GM19397 (cell line): ENCODE data around the gene CTNND1.

Experiments used
- ATAC-seq: cut with Tn5 transposase; IDR thresholded peaks from one replicate; pipeline ENCODE4 v1.9.1; 2021; ENCODE audit warnings: mild to moderate bottlenecking, moderate library complexity; ENCODE audit not compliant: unreplicated experiment

CTNND1 gene

DNA sequence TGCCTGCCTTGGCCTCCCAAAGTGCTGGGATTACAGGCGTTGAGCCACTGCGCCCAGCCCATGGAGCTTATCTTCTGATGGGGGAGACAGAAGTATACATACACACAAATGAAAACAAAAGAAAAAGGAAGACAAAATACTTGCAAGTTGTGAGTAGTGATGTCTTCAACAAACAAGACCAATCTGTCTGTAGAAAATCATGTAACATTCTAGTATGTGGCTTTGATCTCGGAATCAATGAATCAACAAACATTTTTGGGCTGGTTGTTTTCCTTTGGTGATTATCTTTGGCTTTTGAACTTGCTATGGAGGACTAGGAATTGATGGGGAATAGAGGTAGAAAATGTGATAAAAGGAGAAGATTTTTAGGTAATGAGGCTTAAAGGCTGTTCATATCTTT, 3.4 kb upstream of the CTNND1 start:
- ATAC-seq = no peak

GRCh38 chr11:57762235-57762861, 746 bp downstream of the CTNND1 start:
- no peak for ATAC-seq

- ATAC-seq = no peak
These were observed 2.0 kb downstream of the CTNND1 start for GRCh38 chr11:57763568-57763967.

DNA sequence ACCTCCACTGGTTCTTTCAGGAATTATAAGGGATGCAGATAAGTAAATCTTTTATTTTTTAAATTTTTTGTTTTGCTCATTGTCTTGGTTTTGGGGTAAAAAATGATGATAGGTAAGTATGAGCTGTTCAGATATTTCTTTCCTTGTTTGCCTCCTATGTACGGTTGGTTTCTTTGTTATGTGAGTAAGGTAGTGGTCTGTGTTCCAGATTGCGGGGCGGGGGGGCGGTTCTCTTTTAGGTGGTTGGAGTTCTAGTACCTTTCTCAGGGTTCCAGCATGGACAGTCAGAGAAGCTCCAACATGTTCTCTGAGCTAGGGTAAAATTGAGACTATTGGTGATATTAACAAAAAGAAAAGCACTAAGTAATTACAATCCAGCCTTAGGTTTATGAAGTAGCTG, 2.4 kb downstream of the CTNND1 start:
- ATAC-seq = no peak

DNA sequence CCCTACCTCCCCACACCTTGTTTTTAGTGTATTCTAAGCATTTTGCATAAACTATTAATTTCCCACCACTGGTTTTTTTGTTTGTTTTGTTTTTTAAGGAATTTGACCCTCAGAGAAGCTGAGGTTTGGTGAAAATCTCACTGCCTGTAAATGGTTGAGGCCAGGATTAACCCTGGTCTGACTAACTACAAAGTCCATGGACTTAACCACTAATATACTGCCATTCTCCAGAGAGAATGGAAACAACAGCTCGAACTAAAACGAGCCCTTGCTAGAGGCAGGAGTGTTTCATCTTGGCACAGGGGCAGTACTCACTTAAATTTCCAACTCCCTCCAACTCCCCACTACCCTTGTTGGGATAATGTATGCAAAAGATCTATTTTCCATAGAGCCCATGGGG, 3.0 kb downstream of the CTNND1 start:
- no peak for ATAC-seq

DNA sequence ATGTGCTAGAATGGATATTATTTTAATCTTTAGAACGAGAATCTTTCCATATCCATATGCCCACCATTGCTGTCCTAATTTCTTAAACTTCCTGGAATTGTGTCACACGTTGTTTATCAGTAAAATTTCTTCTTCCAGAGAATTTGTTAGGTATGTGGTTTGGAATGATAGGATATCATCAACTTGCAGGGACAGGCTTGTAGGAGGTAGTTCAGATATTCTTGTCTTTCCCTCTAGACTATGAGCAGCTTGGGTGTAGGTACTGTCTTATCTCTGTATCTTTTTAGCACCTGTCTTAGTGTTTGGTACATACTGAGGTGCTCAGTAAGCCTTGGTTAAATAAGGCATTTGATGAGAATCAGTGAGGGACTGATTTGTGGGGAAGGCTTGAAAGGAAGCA, 3.4 kb downstream of the CTNND1 start:
- no peak for ATAC-seq

GRCh38 chr11:57770793-57771192, 9.2 kb downstream of the CTNND1 start:
- no peak for ATAC-seq

DNA sequence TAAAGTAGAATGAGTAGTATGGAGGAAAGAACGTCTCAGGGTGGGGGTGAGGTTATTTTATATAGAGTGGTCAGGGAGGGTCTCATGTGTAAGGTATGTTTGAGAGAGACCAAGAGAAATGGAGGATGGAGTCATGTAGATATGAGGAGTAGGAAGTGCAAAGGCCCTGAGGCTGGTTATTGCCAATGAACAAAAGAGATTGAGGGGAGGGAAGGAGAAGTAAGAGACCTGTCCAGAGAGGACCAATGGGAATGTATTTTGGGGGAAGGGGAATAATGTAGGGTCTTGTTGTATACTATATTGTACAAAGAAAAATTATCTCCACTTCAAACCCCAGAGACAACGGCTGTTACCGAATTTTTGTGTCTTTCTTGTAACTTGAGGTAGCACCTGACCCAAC, 9.8 kb downstream of the CTNND1 start:
- ATAC-seq = no peak

DNA sequence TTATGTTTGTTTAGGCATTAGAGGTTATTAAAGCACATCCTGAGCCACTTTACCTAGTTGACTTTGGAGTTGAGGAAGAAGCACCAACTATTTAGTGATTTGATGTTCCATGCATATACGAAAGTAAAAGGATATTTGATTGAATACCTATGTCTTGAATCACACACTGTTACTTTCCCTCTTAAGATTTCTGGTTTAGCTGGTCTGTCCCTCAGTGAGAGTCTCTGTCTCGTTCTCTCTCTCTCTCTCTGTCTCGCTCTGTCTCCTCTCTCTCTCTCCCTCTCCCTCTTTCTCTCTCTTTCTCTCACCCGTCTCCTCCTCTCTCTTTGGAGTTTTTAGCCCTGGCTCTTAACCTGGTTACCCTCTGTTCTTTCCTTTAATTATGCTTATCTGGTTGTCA, 11.0 kb downstream of the CTNND1 start:
- ATAC-seq = no peak

- ATAC-seq = no peak
These were observed 11.5 kb downstream of the CTNND1 start for GRCh38 chr11:57773026-57773598.

- ATAC-seq = no peak
These were observed 13.9 kb downstream of the CTNND1 start for GRCh38 chr11:57775491-57775890.

DNA sequence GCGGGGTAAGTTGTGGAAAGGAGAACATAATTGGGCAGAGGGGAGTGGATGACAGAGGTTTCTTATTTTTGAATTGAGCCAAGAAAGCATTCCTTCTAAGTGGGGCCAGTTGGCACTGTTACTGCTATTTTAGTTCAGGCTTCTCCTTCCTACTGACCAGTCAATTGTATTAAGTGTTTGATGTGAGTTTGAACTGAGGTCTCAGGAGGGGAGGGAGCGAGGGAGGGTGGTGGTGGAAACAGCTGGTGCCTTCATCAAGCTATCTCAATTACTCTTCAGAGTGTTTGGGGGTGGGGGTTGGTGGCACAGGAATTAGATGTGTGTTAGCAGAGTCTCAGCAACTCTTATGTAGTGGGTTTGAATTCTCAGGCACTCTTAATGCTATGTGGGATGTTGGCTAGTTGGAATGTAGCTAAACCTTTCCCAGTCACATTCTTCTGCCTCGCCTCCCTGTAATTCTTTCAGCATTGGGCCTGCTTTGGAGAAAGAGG, 14.5 kb downstream of the CTNND1 start:
- no peak for ATAC-seq

DNA sequence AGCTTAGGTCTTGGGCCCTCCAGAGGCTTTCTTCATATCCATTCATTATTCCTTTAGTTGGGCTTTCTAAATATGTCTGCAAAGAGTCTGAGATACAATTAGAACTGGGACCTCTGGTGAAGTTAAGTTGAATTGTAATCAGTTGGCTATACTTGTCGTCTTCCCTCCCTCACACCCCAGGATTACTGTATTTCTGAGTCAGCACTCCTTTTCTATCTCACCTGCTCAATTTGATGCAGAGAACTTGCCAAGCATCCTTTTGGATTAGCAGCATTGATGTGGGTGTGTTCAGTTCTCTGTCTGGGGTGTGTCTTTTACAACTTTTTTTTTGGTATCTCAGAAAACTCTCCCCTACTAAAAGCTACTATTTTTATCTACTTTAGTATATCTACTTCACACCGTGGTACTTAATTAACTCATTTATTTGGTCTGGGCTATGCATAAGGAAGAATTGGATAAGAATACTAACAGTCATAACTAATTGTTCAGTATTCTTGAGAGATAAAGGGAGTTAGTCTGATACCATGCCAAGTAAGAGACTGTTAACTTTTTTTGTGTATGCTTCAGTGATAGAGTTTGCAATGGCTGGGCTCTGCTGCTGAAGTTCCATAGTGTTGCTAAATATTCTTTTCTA, 15.1 kb downstream of the CTNND1 start:
- no peak for ATAC-seq

- ATAC-seq = no peak
These were observed 16.3 kb downstream of the CTNND1 start for GRCh38 chr11:57777969-57778317.

DNA sequence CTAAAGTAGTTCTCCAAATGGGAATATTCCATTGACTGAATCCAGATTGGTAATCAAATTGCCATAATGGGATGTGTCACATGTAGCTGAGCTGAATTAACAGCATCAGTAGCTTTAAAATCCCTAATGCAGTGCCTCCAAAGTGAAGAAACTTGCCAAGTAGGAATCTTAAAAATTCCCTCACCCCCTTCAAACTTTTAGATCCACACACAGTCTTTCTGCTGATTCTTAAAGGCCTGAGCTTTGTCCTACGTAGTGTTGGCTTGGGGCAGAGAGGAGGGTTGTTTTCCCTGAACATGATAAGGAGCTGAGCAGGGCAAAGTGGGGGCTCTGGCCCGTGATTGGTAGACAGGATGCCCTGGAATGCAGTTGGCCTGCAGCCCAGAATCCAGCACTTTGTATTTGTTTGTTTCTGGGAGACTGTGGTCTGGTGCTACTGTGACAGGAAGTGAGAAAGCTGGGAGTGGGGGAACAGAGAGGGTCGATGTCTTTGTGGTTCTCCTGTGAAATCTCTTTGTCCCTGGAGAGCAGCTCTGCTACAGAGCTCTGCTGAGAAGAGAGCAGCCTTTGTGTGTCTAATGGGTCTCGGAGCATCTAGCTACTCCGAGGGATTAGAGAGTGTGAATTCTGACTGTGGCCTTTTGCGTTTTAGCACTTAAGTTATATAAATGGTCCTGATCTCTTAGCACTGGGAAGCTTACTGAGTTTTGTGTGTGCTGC, 16.9 kb downstream of the CTNND1 start:
- no peak for ATAC-seq

DNA sequence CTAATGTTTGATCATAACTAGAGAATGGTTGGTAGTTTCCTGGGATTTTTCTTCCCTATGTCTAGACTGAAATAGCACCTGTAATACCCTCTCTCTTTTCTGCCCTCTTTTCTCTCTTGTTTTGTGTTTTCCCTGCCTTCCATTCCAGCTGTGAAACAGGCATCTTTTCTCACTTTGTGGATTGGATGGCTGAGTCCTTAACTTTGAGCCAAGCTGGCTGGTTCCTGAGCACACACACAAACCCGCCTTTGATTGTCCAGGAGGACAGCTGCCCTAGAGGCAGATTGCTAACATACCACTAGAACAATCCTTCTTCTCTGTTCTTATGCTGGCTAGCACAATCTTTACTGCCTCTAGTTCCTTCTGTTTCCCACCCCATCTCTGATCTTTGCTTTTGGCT, 17.7 kb downstream of the CTNND1 start:
- no peak for ATAC-seq

GRCh38 chr11:57781529-57781943, 19.9 kb downstream of the CTNND1 start:
- ATAC-seq = no peak

DNA sequence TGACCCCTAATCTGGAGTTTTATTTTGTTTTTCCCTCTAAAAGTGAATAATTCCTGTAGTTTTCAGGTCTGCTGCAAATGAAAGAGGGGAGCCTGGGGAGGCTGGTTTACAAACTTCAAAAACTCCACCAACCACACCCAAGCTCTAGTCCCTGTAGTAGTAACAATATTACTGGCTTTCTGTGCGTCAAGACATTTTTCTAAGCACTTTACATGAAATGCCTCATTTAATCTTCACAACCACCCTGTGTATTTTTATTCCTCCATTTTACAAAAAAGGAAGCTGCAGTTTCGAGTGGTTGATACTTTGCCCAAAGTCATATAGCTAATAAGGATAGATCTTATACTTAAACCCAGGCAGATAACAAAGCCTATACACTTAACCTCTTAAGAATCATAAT, 23.5 kb downstream of the CTNND1 start:
- ATAC-seq = no peak

DNA sequence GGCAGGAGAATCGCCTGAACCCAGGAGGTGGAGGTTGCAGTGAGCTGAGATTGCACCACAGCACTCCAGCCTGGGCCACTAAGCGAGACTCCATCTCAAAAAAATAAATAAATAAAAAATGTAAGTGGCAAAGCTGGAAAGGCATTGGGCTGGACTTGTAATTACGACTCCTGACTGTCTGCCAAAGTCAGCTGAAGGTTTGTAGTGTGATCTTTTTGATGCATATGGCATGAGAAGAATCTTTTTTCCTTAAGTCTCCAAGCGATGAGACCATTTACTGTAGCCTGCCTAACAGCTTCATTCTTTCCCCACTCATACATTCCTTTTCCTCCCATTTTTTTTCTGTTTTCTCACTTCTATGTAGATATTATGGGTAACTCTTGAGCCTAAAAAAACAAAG, 24.8 kb downstream of the CTNND1 start:
- no peak for ATAC-seq

DNA sequence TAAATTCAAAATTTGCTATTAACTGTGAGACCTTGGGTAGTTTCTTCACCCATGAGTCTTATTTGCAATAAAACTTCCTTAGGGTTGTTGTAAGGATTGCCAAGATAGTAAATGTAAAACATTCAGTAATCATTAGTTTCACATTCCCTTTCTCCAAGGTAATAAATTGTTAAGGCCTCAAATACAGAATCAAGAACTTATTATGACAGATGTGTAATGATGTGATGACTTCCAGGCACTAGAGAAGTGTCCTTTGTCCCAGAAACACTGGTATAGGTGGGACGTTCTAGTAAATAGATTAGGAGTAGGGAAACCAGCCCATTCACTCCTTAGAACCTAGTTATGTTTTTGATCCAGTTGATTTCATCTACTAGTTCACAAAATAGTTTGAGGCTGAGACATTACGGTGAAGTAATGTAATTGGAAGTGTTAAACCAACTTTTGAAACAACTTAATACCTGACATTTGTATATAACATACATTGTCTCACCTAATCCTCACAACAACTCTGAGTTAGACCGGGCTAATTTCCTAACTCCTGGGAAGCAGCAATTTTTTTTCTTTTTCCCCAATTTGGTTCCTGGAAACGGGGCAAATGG, 25.5 kb downstream of the CTNND1 start:
- no peak for ATAC-seq

DNA sequence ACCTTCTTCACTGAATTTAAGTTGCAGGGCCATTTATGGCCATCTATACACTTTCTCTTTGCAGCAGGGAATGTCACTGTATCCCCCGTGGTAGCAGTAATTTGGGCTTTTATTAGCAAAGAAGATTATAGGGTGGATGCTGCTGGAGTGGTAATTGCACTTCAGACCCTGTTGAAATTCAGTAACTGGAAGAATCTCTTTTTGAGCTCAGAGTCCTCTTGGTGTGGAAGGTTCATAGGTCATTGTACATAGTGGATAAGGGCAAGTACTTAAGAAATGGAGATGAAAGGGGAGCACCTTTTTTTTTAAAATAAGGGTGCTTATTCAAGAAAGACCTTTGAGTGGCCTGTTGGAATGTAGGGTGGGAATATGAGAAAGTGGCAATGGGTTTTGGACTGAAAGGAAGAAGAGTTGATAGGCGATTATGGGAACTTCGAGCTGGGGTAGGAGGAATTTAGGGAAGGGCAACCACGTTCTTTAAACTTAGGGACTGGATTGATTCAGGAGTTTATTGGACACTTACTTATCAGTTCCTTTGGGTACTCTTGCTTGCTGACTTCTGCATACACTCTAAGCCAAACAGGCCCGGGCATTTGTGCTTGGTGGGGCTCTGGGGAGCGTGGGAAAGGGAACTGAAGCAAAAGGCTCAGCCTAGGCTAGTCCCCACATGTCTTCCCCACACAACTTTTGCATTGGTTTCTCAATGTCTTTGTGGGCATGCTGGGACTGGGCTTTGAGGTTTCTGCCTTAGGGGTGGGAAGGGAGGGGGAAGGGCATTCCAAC, 26.5 kb downstream of the CTNND1 start:
- no peak for ATAC-seq
